PC-9 (cell line): ENCODE data around the gene FERD3L. TPM values are rescaled to one million over a fixed set of nuclear protein-coding genes. Genes with fewer than 3 reads are reported as not detected.
"Not testable (repeated sequence)": the region's sequence is repeated elsewhere in the genome, so short reads cannot be mapped to it uniquely, and the experiment has no call there.

Source experiments
- Bru-seq: library from RNA; stranded (reverse); fragments of 400-500 nt; gene quantifications from one replicate; lab custom pipeline; 2021; lab: Mats Ljungman, UMichigan
- BruChase-seq, 2 experiments: library from RNA; stranded (reverse); fragments of 400-500 nt; gene quantifications; one replicate each; lab custom pipeline; 2021; lab: Mats Ljungman, UMichigan
- BruUV-seq: library from RNA; stranded (reverse); fragments of 400-500 nt; replicated peaks from 2 replicates; lab custom pipeline; 2021; lab: Mats Ljungman, UMichigan
- CTCF ChIA-PET: fragments of 300-600 bp; sonication (Branson Sonifier 250); formaldehyde crosslinking; loops from one replicate; lab custom pipeline; 2022; ENCODE audit warnings: antibody characterized with exemption; lab: Charles Lee
- POLR2A ChIA-PET: fragments of 300-600 bp; sonication (Branson Sonifier 250); formaldehyde crosslinking; loops from one replicate; lab custom pipeline; 2022; ENCODE audit warnings: antibody characterized with exemption; ENCODE audit not compliant: unreplicated experiment; lab: Charles Lee
- DNase-seq, 2 experiments: peaks; one replicate each; pipeline versions ENCODE4 v3.0.0 to v3.0.0-alpha.2; 2015 to 2022; ENCODE audit warnings: mixed read lengths in 1 of 2
- H2AFZ ChIP-seq: fragments of 200-600 bp; sonication (generic); 2 replicates; pipeline ENCODE4 v1.8.1; 2017; ENCODE audit warnings: antibody characterized with exemption
- H3F3A ChIP-seq: fragments of 200-600 bp; sonication (generic); 2 replicates; pipeline ENCODE4 v1.8.1; 2017; ENCODE audit warnings: antibody characterized with exemption, mild to moderate bottlenecking, low read depth; ENCODE audit not compliant: insufficient read depth
- H3K27ac ChIP-seq: fragments of 200-600 bp; sonication (generic); 2 replicates; pipeline ENCODE4 v1.6.1; 2016; ENCODE audit warnings: mixed run types
- H3K27me3 ChIP-seq: fragments of 200-600 bp; sonication (generic); 2 replicates; pipeline ENCODE4 v1.6.1; 2016; ENCODE audit warnings: low read depth, mixed run types; ENCODE audit not compliant: insufficient read depth
- H3K36me3 ChIP-seq: fragments of 200-600 bp; sonication (generic); 2 replicates; pipeline ENCODE4 v1.6.1; 2016; ENCODE audit warnings: low read depth, mixed run types
- H3K4me1 ChIP-seq: fragments of 200-600 bp; sonication (generic); replicated peaks from 2 replicates; pipeline ENCODE4 v1.6.1; 2016; ENCODE audit warnings: mixed run types; ENCODE audit not compliant: insufficient read depth
- H3K4me2 ChIP-seq: fragments of 200-600 bp; sonication (generic); 2 replicates; pipeline ENCODE4 v1.6.1; 2017; ENCODE audit warnings: mixed run types
- H3K4me3 ChIP-seq: fragments of 200-600 bp; sonication (generic); 2 replicates; pipeline ENCODE4 v1.6.1; 2016; ENCODE audit warnings: mixed run types
- H3K79me2 ChIP-seq: fragments of 200-600 bp; sonication (generic); 2 replicates; pipeline ENCODE4 v1.6.1; 2017; ENCODE audit warnings: low read depth, mixed run types
- H3K9me2 ChIP-seq: fragments of 200-600 bp; sonication (generic); 2 replicates; pipeline ENCODE4 v1.8.1; 2017; ENCODE audit warnings: mild to moderate bottlenecking; ENCODE audit not compliant: insufficient read depth
- H3K9me3 ChIP-seq: fragments of 200-600 bp; sonication (generic); 2 replicates; pipeline ENCODE4 v1.8.1; 2016; ENCODE audit warnings: low read depth; ENCODE audit not compliant: insufficient read depth
- H4K20me1 ChIP-seq: fragments of 200-600 bp; sonication (generic); 2 replicates; pipeline ENCODE4 v1.8.1; 2017; ENCODE audit not compliant: insufficient read depth
- CTCF ChIP-seq: fragments of 200-600 bp; sonication (generic); conservative IDR thresholded peaks from 2 replicates; pipeline ENCODE4 v1.6.1; 2017; ENCODE audit warnings: mixed run types, antibody characterized with exemption, mild to moderate bottlenecking, moderate library complexity
- EZH2 ChIP-seq: fragments of 200-600 bp; sonication (generic); IDR thresholded peaks from 2 replicates; pipeline ENCODE4 v1.8.0; 2017; ENCODE audit warnings: antibody characterized with exemption, low read depth
- intact Hi-C: fragments of 100-400 bp; cut with micrococcal nuclease; formaldehyde crosslinking; loops from one replicate; pipeline ENCODE4 v1.10.0; 2022; ENCODE audit not compliant: unreplicated experiment
- long read RNA-seq: library from polyadenylated mRNA; stranded (forward); transcript quantifications from one replicate; pipeline ENCODE4 v2.0.0, GENCODE V29; 2022
- total RNA-seq: library from RNA; stranded (reverse); gene quantifications from 2 replicates; pipeline ENCODE4 v1.2.3, GENCODE V29; 2021

The FERD3L gene
- total RNA-seq (not detected in 2 replicates), Bru-seq, nascent RNA (not detected), BruChase-seq, experiment 1, labeled RNA remaining after a 2-hour chase (not detected), BruChase-seq, experiment 2, labeled RNA remaining after a 6-hour chase (not detected)
- long read RNA-seq, result 0 reads

- no peaks in the 10 kb centered on the region for H3K36me3 ChIP-seq
- intact Hi-C loops, result no loop called here
- no TSS peak for BruUV-seq
- H2AFZ ChIP-seq, result no peak within 1 kb of the TSS
- H3K9me3 ChIP-seq, result no peaks in the 10 kb centered on the region
- POLR2A ChIA-PET, result no interaction called here
- no peak for DNase-seq
- H3K4me3 ChIP-seq, result no peak within 1 kb of the TSS
- H3K9me2 ChIP-seq, result no peaks in the 10 kb centered on the region; the same call in 1 of the 2 replicates
- no peaks in the 10 kb centered on the region for H3K4me1 ChIP-seq
- H3K79me2 ChIP-seq, result no peaks in the 10 kb centered on the region
- CTCF ChIA-PET, result no interaction called here
- H3K27me3 ChIP-seq, result peaks cover 9% of the 10 kb centered on the region; the same call in 1 of the 2 replicates
- H4K20me1 ChIP-seq, result 0 out of 2 replicates have a peak, but pooled peaks cover 5% of the 10 kb centered on the region
- H3K4me2 ChIP-seq, result no peak within 1 kb of the TSS
- no peak for TF ChIP-seq CTCF
- no peak within 1 kb of the TSS for H3K27ac ChIP-seq
- H3F3A ChIP-seq, result no peaks in the 10 kb centered on the region
These were observed at the start of gene FERD3L for GRCh38 chr7:19144661-19145433. Gene FERD3L (minus strand): TSS chr7:19145421. CDS start chr7:19145362, 59 bp downstream.

GRCh38 chr7:19194417-19194816, 49.2 kb upstream of the FERD3L start:
- BruUV-seq, H3K27ac ChIP-seq, CTCF ChIA-PET, H3K79me2 ChIP-seq, POLR2A ChIA-PET, DNase-seq, H3K4me2 ChIP-seq, H3F3A ChIP-seq, intact Hi-C loops, H4K20me1 ChIP-seq, H3K4me1 ChIP-seq, H3K9me3 ChIP-seq, H3K27me3 ChIP-seq, H3K9me2 ChIP-seq, H3K36me3 ChIP-seq, H2AFZ ChIP-seq, H3K4me3 ChIP-seq: not testable (repeated sequence)

- intact Hi-C loops, result no loop called here
- POLR2A ChIA-PET, result no interaction called here
- H3K9me2 ChIP-seq, result no peaks in the 10 kb centered on the region; the same call in 1 of the 2 replicates
- no TSS peak for BruUV-seq
- CTCF ChIA-PET, result no interaction called here
- no peaks in the 10 kb centered on the region for H3K79me2 ChIP-seq
- no peak overlapping the region for H3K27ac ChIP-seq
- H4K20me1 ChIP-seq, result no peaks in the 10 kb centered on the region
- H3K9me3 ChIP-seq, result no peaks in the 10 kb centered on the region; the same call in 1 of the 2 replicates
- no peaks in the 10 kb centered on the region for H3F3A ChIP-seq
- no peaks in the 10 kb centered on the region for H3K36me3 ChIP-seq
- no peak for DNase-seq
- TF ChIP-seq EZH2 (no peak), CTCF (no peak)
- no peaks in the 10 kb centered on the region for H3K4me1 ChIP-seq
- H3K27me3 ChIP-seq, result no peaks in the 10 kb centered on the region
- no peak overlapping the region for H2AFZ ChIP-seq
- H3K4me2 ChIP-seq, result no peak overlapping the region
- H3K4me3 ChIP-seq, result no peak overlapping the region
These were observed 36.4 kb upstream of the FERD3L start for GRCh38 chr7:19181634-19182033.
